HG03469 (cell line): ENCODE measurements around the gene AGGF1.
"Not testable (repeated sequence)": the region's sequence is repeated elsewhere in the genome, so short reads cannot be mapped to it uniquely, and the experiment has no call there.

Experiments used
- ATAC-seq: cut with Tn5 transposase; IDR thresholded peaks from one replicate; pipeline ENCODE4 v1.9.1; 2021; ENCODE audit warnings: mild to moderate bottlenecking, moderate library complexity, moderate number of reproducible peaks; ENCODE audit not compliant: unreplicated experiment

Gene AGGF1

DNA sequence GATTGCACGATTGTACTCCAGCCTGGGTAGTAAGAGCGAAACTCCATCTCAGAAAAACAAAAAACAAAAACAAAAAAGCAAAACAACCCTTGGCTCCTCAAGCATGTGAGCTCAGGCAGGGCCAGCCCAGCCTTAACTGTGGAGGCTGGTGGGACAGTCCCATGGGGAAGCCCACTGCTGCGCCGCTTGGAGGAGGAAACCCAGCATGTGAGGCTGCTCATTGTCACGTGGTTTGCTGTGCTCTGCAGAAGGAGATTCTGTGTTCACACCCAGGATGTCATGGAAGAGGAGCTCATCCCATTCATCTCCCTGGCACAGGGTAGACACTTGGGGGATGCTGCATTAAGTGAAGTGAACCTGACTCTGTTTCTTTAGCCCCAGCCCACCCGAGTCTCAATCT, 52.9 kb downstream of the AGGF1 start:
- no peak for ATAC-seq

DNA sequence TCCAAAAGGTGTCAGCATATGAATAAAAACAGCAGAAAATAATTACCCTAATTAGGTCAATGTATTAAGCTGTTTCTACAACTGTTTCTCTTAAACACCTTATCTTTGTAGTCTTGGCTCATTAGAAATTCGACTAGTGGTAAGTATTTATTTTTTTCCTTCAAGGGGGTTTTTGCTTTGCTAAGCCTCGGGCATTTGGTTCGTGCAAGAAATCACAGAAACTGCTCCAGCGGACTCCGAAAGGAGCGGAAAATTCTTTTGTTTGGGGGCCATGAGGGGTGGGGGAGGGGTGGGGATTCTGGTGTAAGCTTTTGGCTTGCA, 56.1 kb downstream of the AGGF1 start:
- no peak for ATAC-seq

DNA sequence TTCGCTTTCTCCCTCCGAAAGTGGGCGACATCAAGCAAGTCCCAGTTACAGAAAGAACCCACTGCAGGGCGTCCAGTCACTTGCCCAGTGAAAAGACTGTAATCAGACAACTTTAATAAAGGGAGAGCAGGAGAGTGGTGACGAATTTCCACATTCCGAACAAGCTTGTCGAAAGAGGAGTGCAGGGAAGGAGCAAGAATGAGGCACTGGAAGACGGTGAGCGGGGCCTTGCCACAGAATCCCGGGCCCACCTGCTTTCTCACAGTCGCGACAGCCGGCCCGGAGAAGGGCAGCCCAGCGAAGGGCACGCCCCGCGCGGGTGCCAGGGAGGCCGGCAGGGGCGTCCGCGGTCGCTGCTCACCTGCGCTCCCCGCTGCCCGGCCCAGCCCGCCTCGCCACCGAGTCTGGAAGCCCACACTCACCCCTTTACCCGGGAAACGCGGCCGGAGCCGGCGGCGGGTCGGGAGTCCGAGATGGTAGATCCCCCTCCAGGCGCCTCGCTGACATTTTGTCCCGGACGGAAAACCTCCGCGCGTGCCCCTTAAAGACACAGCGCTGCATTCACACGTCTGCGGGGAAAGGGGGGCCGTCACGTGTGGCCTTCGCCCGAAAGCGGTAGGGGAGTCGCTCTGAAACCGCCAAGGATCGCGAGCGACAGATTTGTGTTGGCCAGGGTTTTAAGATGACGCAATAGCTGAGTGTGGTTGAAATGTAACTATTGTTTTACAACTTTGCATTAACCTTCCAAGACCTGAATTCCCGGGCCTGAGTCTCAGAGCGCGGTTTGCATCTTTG, 56.7 kb downstream of the AGGF1 start, which contains the start of gene ZBED3:
Gene ZBED3, minus strand, starts transcription at position 597 of the 795 bp plus-strand sequence. CDS start 9,407 bp downstream, outside the sequence.
- no peak for ATAC-seq

DNA sequence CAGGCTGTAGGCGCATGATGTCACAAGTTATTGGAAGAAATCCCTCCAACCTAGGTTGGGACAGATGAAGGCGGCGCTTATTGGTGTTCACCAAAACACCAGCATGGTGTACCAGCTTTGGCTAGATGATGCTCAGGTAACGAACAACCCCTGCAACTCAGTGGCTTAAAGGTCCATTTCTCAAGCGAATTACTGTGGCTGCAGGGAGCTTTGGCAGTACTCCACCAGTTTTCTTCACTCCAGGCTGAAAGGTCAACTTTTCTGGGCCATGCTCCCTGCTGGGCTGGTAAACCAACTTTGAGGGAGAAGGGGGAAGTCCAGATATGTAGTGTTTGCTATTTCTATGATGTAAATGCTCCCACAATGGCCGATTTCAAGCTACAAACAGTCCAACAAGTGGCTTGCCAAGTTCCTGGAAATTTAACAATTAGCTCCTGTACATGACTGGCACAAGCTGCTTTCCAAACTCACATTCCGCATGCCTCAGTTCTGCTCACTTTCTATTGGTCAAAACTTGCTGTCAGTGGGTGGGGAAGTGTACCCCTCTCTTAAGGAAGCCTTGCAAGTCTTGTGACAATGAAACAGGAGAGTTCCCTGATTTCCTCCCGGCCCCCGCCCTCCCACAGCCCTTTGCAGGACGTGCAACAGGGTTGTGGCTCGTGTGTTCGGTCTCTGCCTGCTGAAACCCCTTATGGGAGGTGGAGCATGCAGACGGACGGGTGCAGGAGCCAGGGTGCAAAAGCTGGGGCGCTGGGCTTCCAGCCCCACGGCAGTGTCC, 57.5 kb downstream of the AGGF1 start:
- no peak for ATAC-seq

DNA sequence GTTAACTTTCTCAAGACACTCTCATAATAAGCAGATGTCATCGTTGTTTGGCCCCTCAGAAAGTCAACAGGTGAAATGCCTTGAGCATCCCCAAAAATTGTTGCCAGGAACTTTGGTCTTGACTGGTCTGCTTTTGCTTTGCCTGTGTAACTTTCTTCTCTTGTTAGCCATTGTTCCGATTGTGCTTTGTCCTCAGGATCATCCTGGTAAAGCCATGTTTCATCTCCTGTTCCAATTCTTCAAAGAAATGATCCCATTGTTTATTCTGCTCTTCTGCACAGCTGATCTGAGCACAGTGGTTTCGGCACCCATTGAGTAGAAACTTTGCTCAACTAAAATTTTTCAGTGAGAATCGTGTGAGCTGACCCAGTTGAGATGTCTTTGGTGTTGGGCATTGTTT, 65.0 kb downstream of the AGGF1 start:
- ATAC-seq: no peak

DNA sequence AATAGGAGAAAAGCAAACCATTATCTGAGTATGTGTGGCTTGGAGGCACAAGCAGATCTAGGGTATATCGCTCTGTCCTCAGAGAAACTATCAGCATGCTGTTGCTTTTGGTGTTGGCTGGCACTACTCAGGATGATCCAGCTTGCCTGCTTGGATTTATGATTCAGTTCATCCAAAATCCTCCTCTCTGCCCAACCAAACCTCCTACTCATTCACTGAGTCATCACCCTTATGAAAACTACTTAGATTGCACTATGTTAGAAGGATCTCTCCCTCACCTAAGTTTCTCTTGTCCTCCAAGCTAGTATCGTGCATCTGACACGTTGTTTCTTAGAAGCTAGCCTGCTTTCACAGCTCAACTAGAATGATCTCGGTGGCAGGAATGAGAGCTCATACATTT, 71.1 kb downstream of the AGGF1 start:
- no peak for ATAC-seq

DNA sequence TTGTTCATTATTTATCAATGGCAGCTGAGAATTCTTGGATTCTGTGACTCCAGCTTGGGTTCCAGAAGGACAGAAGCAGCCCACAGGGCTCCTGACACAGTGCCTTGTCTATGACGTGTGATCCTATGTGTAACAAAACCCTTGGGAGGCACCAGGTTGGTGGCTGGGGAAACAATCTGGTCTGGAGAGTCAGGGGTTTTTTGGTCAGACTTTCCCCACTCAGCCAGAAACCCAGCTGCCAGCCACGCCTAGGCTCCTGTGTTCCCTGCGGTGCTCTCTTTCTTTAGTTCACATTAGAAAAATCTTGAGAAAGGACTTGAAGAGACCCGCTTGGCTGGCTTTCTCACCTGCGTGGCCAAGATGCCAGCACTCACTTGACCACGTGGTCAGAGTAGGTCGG, 72.3 kb downstream of the AGGF1 start:
- ATAC-seq: no peak

DNA sequence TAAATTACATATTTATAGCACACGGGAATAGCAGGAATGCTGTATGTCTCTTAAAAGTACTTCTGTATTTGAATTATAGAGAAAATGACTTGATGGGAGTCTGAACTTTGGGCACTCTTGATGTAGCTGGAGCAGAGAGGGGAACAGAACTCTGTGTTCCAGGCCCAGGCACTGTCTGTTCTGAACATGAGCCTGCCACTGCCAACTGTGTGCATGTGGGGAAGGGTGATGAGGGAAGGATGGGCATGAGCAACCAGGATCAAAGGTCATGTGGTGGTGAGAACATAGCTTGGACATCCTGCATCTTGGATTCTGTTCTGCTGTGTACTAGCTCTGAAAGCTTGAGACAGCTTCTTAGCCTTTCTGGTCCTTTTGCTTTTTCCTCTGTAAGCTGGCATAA, 73.3 kb downstream of the AGGF1 start:
- no peak for ATAC-seq

DNA sequence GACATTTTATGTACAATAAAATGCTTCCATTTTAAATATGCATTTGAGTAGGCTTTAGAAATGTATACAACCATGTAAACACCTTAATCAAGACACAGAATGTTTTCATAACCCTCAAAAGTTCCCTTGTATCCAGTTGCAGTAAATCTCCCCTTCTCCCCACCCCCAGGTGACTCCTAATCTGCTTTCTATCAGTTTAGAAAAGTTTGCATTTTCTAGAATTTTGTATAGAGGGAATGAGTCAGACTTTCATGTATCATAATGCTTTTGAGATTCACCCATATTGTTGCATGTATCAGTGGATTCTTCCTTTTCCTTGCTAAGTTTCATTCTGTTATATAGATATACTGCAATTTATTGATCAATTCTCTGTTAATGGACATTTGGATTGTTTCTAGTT, 74.6 kb downstream of the AGGF1 start:
- ATAC-seq: no peak

DNA sequence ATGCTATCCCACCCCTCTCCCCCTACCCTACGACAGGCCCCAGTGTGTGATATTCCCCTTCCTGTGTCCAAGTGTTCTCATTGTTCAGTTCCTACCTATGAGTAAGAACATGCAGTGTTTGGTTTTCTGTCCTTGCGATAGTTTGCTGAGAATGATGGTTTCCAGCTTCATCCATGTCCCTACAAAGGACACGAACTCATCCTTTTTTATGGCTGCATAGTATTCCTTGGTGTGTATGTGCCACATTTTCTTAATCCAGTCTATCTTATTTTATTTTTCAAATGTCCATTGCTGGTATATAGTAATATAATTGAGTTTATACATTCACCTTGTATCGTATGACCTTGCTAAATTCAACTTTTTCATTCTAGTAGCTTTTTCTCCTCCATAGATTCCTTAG, 76.8 kb downstream of the AGGF1 start:
- not testable (repeated sequence) for ATAC-seq
